ENCODE measurements around the gene ARRDC4.

ARRDC4 gene

GRCh38 chr15:98012354-98012753 is 51.9 kb downstream of the ARRDC4 start:
- no peak for TF ChIP-seq CTCF (conservative IDR thresholded peaks at IDR 0.05; ENCODE audit: low read depth, low read length)
- no peak overlapping the region for H3K4me3 ChIP-seq (ENCODE audit: low read depth, low read length)
- DNase-seq (ENCODE audit: low read depth): no peak

- no peak overlapping the region for H3K4me3 ChIP-seq (ENCODE audit: low read depth, low read length)
- no peak for TF ChIP-seq CTCF (conservative IDR thresholded peaks at IDR 0.05; ENCODE audit: low read depth, low read length)
Measured at GRCh38 chr15:98013631-98014030, 53.1 kb downstream of the ARRDC4 start.

GRCh38 chr15:98017150-98017964 is 56.9 kb downstream of the ARRDC4 start:
- no peak for DNase-seq (ENCODE audit: low read depth)
- no peak for TF ChIP-seq CTCF (conservative IDR thresholded peaks at IDR 0.05; ENCODE audit: low read depth, low read length)
- H3K4me3 ChIP-seq (ENCODE audit: low read depth, low read length): no peak overlapping the region

More at GRCh38 chr15:98013631-98014030, 53.1 kb downstream of the ARRDC4 start:
- no peak for DNase-seq (ENCODE audit: low read depth)

GRCh38 chr15:98018761-98019351 is 58.4 kb downstream of the ARRDC4 start:
- TF ChIP-seq CTCF (conservative IDR thresholded peaks at IDR 0.05; ENCODE audit: low read depth, low read length): no peak
- H3K4me3 ChIP-seq (ENCODE audit: low read depth, low read length): no peak overlapping the region
- DNase-seq (ENCODE audit: low read depth): no peak
